Transverse colon (tissue), 4 donors: ENCODE data around the gene PTTG2.

Experiments used
- POLR2A ChIP-seq: fragments of 450-650 bp; IDR thresholded peaks from one replicate; pipeline ENCODE4 v1.6.1; 2016; ENCODE audit warnings: antibody characterized with exemption, mild to moderate bottlenecking, moderate library complexity
- POLR2AphosphoS5 ChIP-seq, 3 donors: sonication (generic); formaldehyde crosslinking; IDR thresholded peaks; one replicate each; pipeline ENCODE4 v1.6.1; 2016; ENCODE audit warnings: antibody characterized with exemption in 3 of 3
- TF ChIP-seq, protein P1 (sequence below), 5 experiments: fragments of 200-600 bp in 3 of 5; fragments of 450-650 bp in 2 of 5; sonication (generic) in 3 of 5; IDR thresholded peaks; 1 replicate in 2 of 5; 2 replicates in 3 of 5; pipeline ENCODE4 v1.5.1; 2016 to 2017; ENCODE audit warnings: antibody characterized with exemption in 5 of 5, inconsistent platforms in 3 of 5, mild to moderate bottlenecking in 2 of 5, moderate library complexity in 1 of 5

DNA sequence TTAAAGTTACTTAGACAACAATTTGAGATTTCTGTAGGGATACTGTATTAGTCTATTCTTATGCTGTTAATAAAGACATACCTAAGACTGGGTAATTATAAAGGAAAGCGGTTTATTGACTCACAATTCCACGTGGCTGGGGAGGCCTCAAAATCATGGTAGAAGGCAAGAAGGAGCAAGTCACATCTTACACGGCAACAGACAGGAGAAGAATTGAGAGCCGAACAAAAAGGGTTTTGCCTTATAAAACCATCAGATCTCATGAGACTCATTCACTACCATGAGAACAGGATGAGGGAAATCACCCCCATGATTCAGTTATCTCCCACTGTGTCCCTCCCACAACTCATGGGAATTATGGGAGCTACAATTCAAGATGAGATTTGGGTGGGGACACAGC lies 11.0 kb downstream of the PTTG2 start:
- TF ChIP-seq POLR2AphosphoS5 (IDR thresholded peaks at IDR 0.05) = no peak
- no peak for TF ChIP-seq POLR2A
- TF ChIP-seq, protein P1, sequence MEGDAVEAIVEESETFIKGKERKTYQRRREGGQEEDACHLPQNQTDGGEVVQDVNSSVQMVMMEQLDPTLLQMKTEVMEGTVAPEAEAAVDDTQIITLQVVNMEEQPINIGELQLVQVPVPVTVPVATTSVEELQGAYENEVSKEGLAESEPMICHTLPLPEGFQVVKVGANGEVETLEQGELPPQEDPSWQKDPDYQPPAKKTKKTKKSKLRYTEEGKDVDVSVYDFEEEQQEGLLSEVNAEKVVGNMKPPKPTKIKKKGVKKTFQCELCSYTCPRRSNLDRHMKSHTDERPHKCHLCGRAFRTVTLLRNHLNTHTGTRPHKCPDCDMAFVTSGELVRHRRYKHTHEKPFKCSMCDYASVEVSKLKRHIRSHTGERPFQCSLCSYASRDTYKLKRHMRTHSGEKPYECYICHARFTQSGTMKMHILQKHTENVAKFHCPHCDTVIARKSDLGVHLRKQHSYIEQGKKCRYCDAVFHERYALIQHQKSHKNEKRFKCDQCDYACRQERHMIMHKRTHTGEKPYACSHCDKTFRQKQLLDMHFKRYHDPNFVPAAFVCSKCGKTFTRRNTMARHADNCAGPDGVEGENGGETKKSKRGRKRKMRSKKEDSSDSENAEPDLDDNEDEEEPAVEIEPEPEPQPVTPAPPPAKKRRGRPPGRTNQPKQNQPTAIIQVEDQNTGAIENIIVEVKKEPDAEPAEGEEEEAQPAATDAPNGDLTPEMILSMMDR (IDR thresholded peaks at IDR 0.05) = no peak
